Raji (cell line): ENCODE measurements around the gene MERTK.

Source experiments
- POLR2A ChIP-seq: IDR thresholded peaks from 2 replicates; pipeline ENCODE4 v1.6.1; 2011; ENCODE audit warnings: low read depth, low read length, control low read depth; ENCODE audit not compliant: insufficient read depth

Gene MERTK

DNA sequence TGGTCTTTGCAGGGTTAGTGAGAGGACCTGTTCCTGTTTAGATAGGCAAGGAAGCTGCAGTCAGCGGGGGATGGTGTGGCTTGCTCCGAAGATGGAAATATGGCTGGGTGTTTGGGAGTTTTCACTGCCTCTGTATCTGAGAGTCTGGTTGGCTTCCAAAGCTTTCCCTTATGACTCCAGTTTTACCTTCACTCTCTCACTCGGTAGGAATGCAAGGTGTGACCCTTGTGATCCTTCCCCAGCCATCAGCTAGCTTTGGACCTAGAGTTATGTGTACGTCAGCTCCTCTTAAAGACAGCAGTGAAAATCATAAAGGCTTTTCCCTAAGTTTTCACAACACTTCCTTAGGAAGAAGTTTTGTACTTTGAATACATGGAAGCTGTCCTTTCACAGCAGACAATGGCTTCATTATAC is 121.2 kb downstream of the MERTK start:
- TF ChIP-seq POLR2A = no peak

- no peak for TF ChIP-seq POLR2A
These were observed 122.2 kb downstream of the MERTK start for GRCh38 chr2:112020561-112020960.

- no peak for TF ChIP-seq POLR2A
These were observed 122.9 kb downstream of the MERTK start for GRCh38 chr2:112021290-112021689.

- TF ChIP-seq POLR2A = no peak
These were observed 123.4 kb downstream of the MERTK start for GRCh38 chr2:112021781-112022231.

DNA sequence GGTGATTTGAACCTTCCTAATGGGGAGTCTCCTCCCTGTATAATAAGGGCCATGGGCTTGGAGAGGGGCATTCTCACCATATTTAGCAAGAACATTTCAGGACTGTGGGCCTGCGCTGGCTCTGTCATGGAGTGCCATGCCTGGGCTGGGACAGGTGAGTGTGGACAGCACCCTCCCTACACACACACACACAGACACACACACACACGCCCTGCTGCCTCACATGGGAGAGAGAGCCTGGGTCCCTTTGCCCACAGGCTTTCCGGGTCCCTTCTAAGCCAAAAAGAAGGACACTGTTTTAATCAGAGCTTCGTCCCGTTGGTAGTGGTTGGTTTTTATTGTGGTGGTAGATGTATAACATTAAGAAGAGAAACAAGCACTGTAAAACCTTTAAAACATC is 125.3 kb downstream of the MERTK start:
- no peak for TF ChIP-seq POLR2A

- no peak for TF ChIP-seq POLR2A
These were observed 125.8 kb downstream of the MERTK start for GRCh38 chr2:112024231-112024630.

DNA sequence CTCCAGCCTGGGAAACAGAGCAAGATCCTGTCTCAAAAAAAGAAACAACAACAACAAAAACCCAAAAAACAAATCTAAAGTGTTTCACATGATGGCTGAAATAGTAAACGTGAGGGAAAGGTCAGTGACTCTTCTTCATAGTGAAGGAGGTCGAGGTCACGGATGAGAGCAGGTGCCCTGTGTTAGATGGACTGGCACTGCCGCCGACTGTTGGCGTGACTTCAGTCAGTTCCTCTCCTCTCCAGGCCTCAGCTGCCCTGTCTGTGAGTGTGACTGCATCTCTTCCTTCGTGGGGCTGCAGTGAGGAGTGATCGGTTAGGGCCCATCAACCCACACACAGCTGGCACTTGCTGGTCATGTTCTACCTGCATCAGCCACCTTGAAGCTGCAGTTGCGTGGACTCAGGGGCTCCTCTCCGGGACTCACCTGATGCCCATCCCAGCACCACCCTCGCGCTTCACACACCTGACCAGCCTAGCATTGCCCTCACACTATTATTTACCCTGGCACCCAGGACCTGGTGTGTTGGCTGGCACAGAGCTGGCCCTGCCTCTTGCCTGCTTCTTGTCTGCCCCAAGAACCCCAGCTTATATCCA is 126.6 kb downstream of the MERTK start:
- no peak for TF ChIP-seq POLR2A

GRCh38 chr2:112026509-112026908 is 128.1 kb downstream of the MERTK start:
- no peak for TF ChIP-seq POLR2A

DNA sequence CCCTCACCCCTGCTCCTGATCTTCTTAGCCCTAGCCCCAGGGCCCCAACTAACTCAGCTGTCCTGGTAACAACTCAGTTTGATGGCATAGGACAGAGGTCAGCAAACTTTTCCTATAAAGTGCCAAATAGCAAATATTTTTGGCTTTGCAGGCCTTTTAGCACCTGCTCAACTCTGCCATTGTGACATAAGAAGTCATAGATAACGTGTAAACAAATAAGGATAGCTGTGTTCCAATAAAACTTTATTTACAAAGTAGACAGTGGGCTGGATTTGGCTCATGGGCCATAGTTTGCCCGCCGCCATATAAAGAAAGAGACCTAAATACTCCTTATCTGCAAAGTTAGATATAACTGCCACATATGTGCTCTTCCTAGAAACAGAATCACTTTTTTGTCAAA is 129.4 kb downstream of the MERTK start:
- TF ChIP-seq POLR2A = no peak

DNA sequence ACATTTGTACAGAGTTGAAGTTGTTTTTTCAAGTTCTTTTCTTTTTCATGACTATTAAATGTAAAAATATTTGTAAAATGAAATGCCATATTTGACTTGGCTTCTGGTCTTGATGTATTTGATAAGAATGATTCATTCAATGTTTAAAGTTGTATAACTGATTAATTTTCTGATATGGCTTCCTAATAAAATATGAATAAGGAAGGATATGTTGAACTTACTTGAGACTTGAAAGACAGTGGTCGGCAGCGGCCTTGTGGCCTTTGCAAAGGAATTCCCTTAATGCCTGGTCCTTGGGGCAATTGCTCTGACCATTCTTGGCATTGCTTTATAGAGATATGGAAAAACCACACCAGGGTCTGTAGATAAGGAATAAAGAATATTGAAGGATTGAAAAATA is 130.8 kb downstream of the MERTK start:
- no peak for TF ChIP-seq POLR2A

GRCh38 chr2:112031473-112032223 is 133.2 kb downstream of the MERTK start:
- no peak for TF ChIP-seq POLR2A

DNA sequence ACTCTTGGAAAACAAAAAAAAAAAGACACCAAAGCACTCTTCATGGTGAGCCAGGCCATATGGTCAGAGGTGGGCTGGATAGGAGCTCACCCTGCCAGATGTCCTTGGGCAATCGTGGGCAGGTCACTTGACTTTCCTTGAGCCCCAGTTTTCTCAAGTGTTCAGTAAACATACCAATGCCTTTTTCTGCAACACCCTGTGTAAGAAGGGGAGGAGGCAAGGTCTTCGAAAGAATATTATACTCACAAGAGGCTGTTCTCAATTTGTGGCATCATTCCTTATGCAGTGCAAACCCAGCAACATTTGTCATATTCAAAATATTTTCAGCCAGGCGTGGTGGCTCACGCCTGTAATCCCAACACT is 133.8 kb downstream of the MERTK start:
- no peak for TF ChIP-seq POLR2A

DNA sequence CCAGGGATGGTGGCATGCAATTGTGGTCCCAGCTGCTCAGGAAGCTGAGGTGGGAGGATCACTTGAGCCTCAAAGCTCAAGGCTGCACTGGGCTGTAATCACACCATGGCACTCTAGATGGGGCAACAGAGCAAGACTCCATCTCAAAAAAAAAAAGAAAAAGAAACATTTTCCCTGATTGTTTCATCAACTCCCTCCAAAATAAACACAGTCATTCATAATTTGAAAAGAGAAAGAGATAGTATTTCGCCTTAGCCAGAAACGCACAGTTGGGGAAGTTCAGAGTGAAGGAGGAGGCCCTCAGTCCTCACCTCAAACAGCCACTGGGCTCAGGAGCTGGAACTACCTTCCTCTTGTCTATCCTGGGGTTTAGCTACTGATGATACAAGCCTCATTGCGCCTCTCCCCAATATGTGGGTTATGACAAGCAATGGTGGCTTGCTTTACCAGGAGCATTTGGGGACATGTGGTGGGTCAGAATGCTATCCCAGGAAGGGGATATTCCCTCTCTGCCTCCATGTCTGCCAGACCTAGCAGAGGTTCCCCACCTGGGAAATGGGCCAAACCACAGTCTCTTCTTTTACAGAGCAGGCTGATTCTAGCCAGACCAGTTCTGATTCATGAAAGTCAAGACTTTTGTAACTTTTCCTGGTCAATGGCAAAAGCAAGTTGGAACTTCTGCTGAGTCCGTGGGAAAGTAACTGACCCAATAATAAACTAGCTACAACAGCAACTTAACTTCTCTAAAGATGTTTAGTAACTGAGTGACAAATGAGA is 134.5 kb downstream of the MERTK start:
- no peak for TF ChIP-seq POLR2A

DNA sequence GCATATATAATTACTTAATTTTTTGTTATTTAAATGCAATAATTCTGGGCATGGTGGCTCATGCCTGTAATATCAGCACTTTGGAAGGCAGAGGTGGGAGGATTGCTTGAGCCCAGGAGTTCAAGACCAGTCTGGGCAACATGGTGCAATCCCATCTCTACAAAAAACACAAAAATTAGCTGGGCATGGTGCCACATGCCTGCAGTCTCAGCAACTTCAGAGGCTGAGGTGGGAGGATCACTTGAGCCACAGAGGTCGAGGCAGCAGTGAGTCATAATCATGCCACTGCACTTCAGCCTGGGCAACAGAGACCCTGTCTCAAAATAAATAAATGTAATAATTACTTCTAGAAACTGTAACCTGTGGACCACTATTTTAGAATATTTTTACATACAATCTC is 135.2 kb downstream of the MERTK start:
- TF ChIP-seq POLR2A = no peak

DNA sequence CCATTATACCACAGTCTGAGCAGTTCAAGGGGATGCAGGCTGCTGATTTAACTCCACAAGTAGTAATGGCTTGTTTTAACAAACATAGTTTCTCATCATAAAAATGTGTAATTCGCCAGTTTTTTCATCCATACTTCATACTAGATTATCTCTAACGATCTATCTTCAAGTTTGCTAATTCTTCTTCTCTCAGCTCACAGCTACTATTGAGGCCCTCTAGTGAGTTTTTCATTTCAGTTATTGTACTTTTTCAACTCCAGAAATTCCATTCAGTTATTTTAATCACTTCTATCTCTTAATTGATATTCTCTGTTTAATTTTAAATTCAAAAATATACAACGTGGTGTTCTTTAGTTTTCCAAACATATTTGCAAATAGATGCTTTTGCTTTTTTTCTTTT is 136.5 kb downstream of the MERTK start:
- TF ChIP-seq POLR2A = no peak

GRCh38 chr2:112035786-112036185 is 137.4 kb downstream of the MERTK start:
- no peak for TF ChIP-seq POLR2A
